GM18517 (cell line): ENCODE measurements around the gene MET.

Source experiments
- ATAC-seq: cut with Tn5 transposase; IDR thresholded peaks from one replicate; pipeline ENCODE4 v1.9.1; 2021; ENCODE audit warnings: mild to moderate bottlenecking, moderate library complexity; ENCODE audit not compliant: unreplicated experiment

Gene MET

DNA sequence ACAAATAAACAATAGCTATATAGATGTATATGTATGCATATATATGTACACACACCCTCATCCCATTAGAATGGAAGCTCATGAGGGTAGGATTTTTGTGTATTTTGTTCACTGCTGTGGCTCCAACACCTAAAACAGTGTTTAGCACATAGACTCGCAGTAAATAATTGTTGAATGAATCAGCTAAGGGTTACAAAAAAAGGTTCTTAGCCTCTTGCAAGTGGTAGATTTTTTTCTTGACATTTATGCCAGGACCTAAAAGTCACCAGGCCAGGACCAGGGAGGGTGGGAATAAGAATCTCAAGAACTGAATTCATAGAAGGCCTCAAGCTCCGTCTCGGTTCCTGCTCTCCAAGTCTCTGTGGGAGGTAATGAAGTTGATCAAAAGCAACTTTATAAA lies 107.9 kb downstream of the MET start:
- no peak for ATAC-seq

DNA sequence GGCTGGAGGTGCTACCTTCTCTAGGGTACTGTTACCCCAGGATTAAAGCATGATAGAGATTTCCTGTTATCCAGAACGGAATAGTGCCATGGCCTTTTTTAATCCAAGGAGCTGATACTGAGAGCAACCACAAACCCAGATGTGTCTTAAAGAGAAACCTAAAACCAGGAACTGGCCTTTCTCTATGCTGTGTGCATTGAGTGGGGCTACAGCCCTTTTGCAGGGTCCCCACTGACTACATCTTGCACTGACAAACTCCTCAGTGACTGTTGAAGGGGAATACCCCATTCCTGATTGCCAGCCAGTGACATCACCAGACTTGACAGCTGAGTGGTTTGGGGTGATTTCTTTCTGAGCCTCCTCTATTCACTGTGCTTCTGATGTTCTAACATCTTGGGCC lies 108.5 kb downstream of the MET start:
- no peak for ATAC-seq

GRCh38 chr7:116780966-116781365 lies 109.0 kb downstream of the MET start:
- no peak for ATAC-seq

DNA sequence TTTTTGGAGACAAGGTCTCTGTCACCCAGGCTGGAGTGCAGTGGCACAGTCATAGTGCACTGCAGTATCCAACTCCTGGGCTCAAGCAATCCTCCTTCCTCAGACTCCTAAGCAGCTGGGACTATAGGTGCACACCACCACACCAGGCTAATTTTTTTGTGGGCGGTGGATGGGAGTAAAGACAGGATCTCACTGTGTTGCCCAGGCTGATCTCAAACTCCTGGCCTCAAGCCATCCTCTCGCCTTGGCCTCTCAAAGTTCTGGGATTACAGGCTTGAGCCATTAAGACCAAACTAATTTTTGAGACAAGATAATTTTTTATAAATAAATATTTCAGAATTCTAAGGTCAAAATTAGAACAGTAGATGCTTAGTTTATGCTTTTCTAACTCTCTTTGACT lies 109.6 kb downstream of the MET start:
- ATAC-seq, result no peak

- no peak for ATAC-seq
These were observed 110.2 kb downstream of the MET start for GRCh38 chr7:116782177-116782711.

DNA sequence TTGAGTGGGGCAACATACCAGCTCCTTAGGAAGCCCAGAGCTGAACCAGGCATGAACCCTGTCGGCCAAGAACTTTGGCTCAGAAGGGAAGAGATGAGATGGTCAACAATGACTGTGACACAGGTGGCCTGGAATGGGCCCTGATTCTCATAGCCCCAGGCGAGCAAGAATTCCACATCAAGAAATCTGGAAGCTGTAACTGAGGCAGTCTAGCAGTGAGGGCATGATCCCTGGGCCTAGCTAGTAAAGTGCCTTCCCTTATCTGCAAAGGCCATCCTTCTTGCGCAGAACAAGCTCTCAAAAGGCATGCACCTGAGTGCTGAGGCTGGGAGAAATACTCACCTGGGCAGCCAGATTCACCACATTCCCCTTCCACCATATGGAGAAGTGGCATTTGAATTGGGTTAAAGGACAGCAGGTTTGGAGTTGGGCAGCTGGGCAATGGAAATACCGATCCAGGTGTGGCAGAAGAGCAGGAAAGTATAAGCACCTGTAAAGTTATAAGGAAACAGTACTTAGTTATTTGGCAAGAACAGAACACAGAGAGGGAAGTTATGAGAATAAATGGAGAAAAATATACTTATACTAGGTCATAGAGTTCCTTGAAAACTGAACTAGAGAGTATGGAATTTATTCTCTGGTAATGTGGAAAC lies 111.8 kb downstream of the MET start:
- no peak for ATAC-seq

DNA sequence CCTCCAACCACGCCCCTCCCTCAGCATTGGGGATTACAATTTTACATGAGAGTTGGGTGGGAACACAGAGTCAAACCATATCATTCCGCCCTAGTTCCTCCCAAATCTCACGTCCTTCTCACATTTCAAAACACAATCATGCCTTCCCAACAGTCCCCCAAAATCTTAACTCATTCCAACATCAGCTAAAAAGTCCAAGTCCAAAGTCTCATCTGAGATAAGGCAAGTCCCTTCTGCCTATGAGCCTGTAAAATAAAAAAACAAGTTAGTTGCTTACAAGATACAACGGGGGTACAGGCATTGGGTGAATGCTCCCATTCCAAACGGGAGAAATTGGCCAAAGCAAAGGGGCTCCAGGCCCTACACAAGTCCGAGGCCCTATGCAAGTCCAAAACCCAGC lies 112.7 kb downstream of the MET start:
- no peak for ATAC-seq

- no peak for ATAC-seq
These were observed 113.8 kb downstream of the MET start for GRCh38 chr7:116785843-116786242.

- peak; percentile 100 for ATAC-seq
These were observed 114.9 kb downstream of the MET start for GRCh38 chr7:116786791-116787443.

GRCh38 chr7:116787881-116788280 lies 115.9 kb downstream of the MET start:
- ATAC-seq, result no peak

DNA sequence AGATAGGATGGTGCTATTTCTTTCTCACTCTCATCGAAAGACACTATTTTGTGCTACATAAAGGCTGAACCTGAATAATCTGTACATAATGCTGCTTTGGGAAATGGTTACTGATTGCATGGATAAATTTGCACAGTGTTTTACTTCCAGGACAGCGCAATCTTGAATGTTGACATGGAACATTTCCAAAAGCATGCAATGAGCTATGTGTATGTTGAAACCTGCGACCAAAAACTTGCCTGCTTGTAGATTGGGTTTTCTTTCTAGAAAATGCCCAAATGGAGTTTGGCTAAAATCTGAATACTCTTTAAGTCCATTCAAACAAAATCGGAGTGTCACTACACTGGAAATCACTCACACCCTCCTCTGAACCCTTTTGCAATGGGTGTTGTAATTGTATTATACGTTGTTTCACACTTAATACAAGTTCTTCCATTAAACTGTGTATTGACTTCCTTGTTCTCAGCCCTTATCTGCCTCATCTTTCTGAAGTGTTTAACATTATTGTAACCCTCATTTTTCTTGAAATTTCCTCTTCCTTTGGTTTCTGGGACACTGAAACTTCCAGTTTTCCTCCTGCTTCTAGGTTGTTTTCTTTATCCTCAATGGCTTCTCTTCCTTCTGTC lies 116.7 kb downstream of the MET start:
- ATAC-seq, result no peak

DNA sequence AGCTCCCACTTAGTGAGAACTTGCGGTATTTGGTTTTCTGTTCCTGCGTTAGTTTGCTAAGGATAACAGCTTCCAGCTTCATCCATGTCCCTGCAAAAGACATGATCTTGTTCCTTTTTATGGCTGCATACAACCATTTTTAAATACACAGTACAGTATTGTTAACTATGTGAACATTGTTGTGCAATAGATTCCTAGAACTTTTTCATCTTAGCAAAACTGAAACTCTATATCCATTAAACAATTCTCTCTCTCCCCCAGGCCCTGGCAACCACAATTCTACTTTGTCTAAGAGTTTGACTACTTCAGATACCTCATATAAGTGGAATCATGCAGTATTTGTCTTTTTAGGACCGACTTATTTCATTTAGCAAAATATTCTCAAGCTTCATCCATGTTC lies 118.0 kb downstream of the MET start:
- ATAC-seq, result no peak

- no peak for ATAC-seq
These were observed 120.8 kb downstream of the MET start for GRCh38 chr7:116792813-116793212.

GRCh38 chr7:116793795-116794340 lies 121.9 kb downstream of the MET start:
- no peak for ATAC-seq

DNA sequence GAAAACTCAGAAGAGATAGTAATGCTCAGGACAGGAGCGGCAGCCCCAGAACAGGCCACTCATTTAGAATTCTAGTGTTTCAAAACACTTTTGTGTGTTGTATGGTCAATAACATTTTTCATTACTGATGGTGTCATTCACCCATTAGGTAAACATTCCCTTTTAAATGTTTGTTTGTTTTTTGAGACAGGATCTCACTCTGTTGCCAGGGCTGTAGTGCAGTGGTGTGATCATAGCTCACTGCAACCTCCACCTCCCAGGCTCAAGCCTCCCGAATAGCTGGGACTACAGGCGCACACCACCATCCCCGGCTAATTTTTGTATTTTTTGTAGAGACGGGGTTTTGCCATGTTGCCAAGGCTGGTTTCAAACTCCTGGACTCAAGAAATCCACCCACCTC lies 124.5 kb downstream of the MET start:
- ATAC-seq, result no peak

GRCh38 chr7:116797612-116798011 lies 125.6 kb downstream of the MET start:
- no peak for ATAC-seq

DNA sequence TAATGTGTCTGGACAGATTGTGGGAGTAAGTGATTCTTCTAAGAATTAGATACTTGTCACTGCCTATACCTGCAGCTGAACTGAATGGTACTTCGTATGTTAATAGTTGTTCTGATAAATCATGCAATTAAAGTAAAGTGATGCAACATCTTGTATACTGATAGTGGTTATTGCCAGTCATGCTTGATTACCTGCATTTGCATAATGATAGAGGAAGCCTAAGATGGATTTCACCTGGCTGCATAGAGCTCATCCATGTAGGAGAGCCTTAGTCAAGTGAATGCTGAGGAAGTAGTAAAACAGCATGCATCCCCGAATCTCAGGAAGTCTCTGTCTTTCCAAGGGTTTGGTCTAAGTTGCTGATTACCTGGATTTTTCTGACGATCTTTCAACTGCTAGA lies 126.2 kb downstream of the MET start:
- no peak for ATAC-seq

DNA sequence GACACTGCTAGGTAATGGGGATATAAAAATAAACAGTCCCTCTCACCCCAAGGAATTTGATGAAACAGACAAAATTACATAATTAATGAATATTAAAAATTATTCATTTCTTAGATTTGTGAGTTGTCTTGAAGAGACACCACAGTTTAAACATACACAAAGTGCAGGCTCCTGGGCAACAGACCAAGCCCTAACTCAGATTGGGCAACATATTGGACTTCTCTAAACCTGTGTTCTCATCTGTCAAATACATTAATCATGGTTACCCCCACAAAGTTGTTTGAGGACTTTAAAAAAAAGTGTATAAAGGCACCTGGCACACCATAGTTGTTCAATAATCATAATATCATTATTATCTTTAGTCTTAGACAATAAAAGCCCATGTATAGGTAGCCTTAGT lies 127.9 kb downstream of the MET start:
- no peak for ATAC-seq

GRCh38 chr7:116800594-116800993 lies 128.6 kb downstream of the MET start:
- no peak for ATAC-seq

DNA sequence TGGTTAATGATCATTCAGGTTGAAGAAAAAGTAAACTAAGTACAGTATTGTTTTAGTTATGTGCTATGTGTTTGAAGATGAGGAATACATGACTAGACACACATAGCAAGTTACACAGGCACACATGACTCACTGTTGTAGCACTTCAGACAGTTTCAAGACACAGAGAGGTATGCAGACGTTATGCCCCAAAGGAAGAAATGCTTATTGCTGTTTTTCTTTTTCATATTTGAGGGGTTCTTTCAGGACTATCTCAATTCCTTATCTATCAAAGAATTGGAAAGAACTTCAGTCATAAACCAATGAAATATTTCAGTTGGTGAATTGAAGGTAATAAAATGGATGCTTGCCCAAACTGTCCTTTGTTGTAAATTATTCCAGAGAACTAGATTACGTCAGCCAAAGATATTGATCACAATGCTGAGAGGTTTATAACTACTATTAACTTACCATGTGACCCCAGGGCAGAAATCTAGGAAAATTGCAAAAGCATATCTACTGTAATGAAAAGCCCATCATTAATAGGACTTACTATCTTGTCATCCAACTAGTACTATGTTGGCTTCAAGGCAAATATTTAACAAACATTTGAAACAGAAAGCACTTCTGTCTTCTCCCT lies 129.2 kb downstream of the MET start:
- ATAC-seq, result no peak

DNA sequence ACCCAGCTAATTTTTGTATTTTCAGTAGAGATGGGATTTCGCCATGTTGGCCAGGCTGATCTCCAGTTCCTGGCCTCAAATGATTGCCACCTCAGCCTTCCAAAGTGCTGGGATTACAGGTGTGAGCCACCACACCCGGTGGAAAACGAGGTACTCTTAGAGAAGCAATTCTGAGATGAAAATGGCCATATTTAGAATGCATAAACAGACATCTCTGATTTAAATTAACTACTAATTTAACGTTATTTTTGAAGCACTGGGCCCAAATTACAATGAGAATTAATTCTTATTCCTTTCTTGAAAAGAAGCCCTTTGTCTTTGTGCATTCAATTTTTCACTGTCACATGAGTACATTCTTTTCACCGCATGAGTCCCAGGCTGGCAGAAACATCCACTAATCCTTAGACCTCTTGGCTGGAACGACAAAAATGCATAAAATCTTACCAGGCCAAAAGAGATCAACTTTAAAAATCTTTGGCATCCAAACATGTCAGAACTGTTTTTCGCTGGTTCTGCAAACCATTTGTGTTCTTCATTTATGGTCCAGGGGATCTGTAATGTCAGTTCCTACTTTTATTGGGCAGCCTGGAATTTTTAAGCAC lies 130.2 kb downstream of the MET start:
- ATAC-seq, result no peak
